DOHH2 (cell line): ENCODE results near the gene CRYGD.

Experiments used
- CTCF ChIP-seq: fragments of 200-600 bp; sonication (generic); IDR thresholded peaks from one replicate; pipeline ENCODE4 v1.5.1; 2014; ENCODE audit warnings: antibody characterized with exemption, mild to moderate bottlenecking, low read depth, low read length; ENCODE audit not compliant: poor library complexity, severe bottlenecking
- EZH2phosphoT487 ChIP-seq: fragments of 200-600 bp; sonication (generic); IDR thresholded peaks from 2 replicates; pipeline ENCODE4 v1.6.1; 2017; ENCODE audit warnings: borderline replicate concordance, mild to moderate bottlenecking, antibody characterized with exemption, low read length, moderate library complexity, mixed read lengths

GRCh38 chr2:208090420-208090819, 33.9 kb downstream of the CRYGD start:
- TF ChIP-seq CTCF (no peak), EZH2phosphoT487 (no peak)
